GM19043 (cell line): Measurements from ENCODE around the gene LDB3.
A peak's percentile ranks its signal among the peaks of the same experiment; 100 is the strongest.

Experiments
- ATAC-seq: cut with Tn5 transposase; IDR thresholded peaks from one replicate; pipeline ENCODE4 v1.9.1; 2021; ENCODE audit warnings: low read depth; ENCODE audit not compliant: unreplicated experiment

LDB3 gene

GRCh38 chr10:86756511-86757112, 88.3 kb downstream of the LDB3 start, which contains the start of gene BMPR1A:
Gene BMPR1A (plus strand): TSS chr10:86756619. CDS start chr10:86876019, 119,400 bp downstream.
- peak; percentile 24 for ATAC-seq

DNA sequence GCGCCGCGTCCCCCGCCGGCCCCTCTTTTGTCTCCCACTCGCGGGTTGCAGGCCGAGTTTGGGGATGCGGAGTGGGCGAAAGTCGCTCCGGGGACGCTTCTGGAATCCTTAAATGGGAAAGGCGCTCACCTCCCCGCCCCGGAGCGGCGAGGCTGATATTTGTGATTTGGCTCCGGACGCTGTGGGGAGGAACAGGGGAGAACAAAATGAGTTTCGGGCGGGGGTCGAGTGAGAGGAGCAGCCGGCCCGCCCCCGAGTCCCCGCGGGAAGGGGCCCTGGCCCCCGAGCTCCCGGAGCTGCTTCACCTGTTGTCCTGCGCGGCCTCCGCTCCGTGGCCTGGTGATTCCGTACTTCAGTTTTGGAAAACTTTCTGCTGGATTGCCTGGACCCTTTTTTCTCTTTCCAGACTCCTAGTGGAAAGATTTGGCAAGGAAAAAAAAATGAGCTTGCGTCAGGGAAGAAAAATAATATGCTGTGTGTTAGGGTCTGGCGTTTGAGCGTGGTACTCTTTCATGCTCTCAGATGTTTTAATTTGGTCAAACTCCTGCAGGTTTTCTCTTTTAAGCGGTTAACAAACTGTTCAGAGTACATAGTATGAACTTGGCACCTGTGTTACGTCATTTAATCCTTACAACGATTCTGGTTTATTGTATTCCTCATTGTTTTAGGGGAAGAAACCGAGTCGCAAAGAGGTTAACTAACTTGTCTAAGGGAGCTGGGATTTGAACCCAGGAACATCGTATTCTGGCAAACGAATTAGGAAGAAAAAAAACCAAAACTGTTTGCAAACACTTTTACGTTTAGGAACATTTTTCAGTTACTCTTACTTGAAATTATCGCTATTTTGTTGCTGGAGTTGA, 89.0 kb downstream of the LDB3 start:
- ATAC-seq = no peak

- ATAC-seq = no peak
These were observed 90.1 kb downstream of the LDB3 start for GRCh38 chr10:86758189-86759072.

DNA sequence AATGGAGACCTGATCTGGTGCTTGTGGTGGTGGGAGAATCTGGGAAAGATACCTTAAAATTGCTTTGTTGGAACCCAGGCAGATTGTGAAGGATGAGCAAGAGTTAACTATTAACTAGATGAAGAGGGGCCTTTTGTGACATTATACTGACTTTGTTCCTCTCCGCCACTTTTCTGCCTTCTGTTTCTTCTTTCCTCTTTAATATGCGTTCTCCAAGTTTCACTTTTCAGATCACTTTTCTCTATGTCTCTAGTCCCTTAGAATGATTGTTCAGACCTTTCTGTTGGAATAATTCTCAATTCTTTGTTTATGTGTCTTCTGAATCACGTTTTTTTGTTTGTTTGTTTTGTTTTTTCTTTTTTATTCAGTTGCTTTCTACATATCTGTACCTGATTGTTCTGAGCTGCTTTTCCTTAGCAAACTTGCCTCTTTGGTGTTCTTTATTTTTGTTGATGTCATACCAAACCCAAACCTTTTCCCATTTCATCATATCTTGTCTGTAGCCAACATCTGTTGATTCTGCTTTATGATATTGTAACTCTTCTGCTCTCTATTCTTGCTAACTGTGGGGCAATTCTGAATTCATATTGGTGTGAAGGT, 90.9 kb downstream of the LDB3 start:
- ATAC-seq = no peak

GRCh38 chr10:86763404-86763803, 95.1 kb downstream of the LDB3 start:
- no peak for ATAC-seq

DNA sequence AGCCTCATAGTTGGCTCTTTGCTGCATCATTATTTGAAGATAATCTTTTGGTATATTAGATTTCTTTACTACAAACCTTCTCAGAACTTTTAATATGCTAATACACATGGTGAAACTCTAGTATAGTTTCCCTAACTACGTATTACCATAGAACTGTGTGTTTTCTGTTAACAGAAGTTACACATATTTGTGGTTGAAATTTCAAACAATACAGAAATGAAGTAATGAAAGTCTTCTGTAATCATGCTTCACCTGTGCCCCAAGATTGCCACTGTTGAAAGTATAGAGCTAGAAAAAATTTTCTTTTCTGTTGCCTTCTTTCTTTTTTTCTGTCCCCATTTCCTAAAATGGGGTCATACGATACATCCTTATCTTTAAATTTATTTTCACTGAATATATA, 97.2 kb downstream of the LDB3 start:
- ATAC-seq = no peak

DNA sequence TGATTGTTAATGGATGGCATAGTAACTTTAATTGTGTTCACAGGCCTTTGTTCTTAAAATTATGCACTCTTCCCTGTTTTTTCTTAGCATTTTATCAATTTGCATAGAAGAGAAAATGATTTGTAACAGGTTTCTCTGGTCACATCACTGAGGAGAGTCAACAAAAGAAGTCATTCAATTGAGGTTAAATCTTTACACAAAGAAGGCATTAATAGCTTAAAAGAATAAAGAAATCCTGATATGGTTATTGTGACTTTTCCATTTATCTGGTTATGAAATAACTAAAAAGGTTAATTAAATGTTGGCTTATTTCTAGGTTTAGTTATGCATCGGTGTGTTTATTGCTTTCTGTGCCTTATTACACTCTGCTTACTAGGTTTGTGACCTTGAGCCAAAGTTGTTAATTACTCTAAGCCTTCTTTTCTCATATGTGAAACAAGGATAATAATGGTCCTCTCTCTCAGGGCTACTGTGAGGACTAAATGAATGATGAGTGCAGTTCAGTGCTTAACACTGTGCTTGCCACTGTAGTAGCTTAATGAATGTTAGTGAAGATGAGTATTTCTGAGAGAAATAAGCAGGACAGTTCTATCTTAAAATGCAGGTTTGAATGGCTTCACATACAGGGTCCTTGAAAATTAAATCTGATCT, 100.2 kb downstream of the LDB3 start:
- no peak for ATAC-seq

GRCh38 chr10:86769991-86770390, 101.7 kb downstream of the LDB3 start:
- ATAC-seq = no peak

DNA sequence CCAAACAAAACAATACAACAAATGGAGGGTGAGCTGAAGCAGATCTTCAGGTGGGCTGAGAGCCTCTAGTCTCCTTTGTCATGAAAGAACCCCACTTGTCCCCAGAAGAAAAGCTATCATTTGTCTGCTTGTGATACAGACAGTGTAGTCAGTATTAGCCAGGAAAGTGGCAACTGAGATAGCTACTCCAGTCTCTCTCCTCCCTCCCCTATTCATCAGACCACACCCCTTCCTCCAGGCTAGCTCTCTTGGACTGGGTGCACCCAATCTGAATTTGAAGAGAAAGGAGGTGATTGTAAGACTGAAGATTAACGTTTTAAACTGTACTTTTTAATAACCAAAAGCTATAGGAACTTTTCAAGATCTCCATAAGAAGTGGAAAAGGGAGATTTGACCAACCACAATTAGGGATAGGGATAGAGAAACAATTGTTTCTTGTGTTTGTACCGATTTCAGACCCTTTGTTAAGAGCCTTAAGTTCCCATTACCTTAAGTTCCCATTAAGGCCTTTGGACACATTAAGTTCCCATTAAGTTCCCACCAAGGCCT, 102.2 kb downstream of the LDB3 start:
- ATAC-seq = no peak

GRCh38 chr10:86773498-86773897, 105.2 kb downstream of the LDB3 start:
- no peak for ATAC-seq

GRCh38 chr10:86775056-86775869, 107.0 kb downstream of the LDB3 start:
- peak; percentile 59 for ATAC-seq

DNA sequence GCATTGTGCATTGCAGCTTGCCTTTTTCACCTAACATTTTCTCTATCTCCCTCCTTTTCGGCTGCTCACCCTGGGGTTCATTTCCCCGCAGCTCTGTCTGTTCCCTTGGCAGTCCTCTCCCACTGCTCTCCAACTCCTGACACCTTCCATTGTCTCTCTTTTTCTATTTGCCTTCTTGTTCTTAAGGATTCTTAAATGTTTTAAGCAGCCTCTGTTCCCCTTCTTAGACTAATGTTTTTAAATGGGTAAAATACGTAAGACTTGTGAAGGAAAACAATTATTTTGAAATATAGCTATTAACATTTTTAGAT, 107.5 kb downstream of the LDB3 start:
- no peak for ATAC-seq

GRCh38 chr10:86779220-86780017, 111.1 kb downstream of the LDB3 start:
- no peak for ATAC-seq

DNA sequence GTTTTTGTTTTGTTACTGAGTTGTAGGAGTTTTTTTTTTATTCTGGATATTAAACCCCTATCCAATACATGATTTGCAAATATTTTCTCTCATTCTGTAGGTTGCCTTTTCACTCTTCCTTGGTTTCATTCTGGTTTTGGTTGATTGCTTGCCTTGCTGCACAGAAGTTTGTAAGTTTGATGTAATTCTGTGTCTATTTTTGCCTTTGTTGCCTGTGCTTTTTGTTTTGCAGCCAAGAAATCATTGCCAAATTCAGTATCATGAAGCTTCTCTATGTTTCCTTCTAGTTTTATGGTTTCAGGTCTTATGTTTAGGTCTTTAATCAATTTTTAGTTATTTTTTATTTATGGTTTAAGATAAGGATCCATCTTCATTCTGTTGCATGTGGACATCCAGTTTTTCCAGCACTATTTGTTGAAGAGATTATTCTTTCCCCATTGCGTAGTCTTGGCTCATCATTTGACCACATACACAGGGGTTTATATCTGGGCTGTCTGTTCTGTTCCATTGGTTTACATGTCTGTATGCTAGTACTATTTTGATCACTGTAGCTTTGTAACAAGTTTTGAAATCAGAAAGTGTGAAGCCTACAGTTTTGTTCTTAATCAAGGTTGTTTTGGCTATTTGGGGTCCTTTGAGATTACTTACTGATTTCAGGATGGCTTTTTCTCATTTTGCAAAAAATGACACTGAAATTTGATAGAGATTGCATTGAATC, 114.5 kb downstream of the LDB3 start:
- no peak for ATAC-seq

GRCh38 chr10:86785037-86785436, 116.7 kb downstream of the LDB3 start:
- ATAC-seq = no peak
